T-cell (primary cell): Measurements from ENCODE around the gene MAP2K5. TPM values are rescaled to one million over a fixed set of nuclear protein-coding genes. Genes with fewer than 3 reads are reported as not detected.
A peak's percentile ranks its signal among the peaks of the same experiment; 100 is the strongest.

ENCODE experiments used
- ATAC-seq, 4 experiments: fragments of 200-7000 bp in 3 of 4; fragments of 150-1000 bp in 1 of 4; cut with Tn5 transposase; replicated peaks in 1 of 4; 1 replicate in 3 of 4; 2 replicates in 1 of 4; pipeline ENCODE4 v1.10.0; 2021; ENCODE audit warnings: moderate library complexity in 3 of 4, mild to moderate bottlenecking in 2 of 4, moderate number of reproducible peaks in 1 of 4
- CTCF ChIA-PET, 2 donors: fragments of 300-600 bp; sonication (Branson Sonifier 250); formaldehyde crosslinking; loops; one replicate each; lab custom pipeline; 2022; ENCODE audit warnings: antibody characterized with exemption in 2 of 2; lab: Charles Lee
- POLR2A ChIA-PET, 2 donors: fragments of 300-600 bp; sonication (Branson Sonifier 250); formaldehyde crosslinking; loops; one replicate each; lab custom pipeline; 2022; ENCODE audit warnings: antibody characterized with exemption in 2 of 2; lab: Charles Lee
- DNase-seq, 35 experiments: peaks; one replicate each; pipeline versions ENCODE4 v3.0.0 to v3.0.0-alpha.2; 2013 to 2023
- H3K27ac ChIP-seq: one replicate; pipeline ENCODE4 v1.5.1; 2013; ENCODE audit warnings: low read length
- H3K27me3 ChIP-seq, 2 experiments: replicated peaks in 1 of 2; 1 replicate in 1 of 2; 2 replicates in 1 of 2; pipeline versions ENCODE4 v1.6.1 to v1.7.0; 2013; ENCODE audit warnings: low read length in 1 of 2, mixed read lengths in 1 of 2; ENCODE audit not compliant: control insufficient read depth in 2 of 2, insufficient read depth in 2 of 2; ENCODE audit errors: extremely low read depth in 1 of 2
- H3K36me3 ChIP-seq, 2 donors: 1 replicate in 1 of 2; 2 replicates in 1 of 2; pipeline versions ENCODE4 v1.6.1 to v1.7.0; 2013; ENCODE audit warnings: low read length in 1 of 2; ENCODE audit not compliant: control insufficient read depth in 2 of 2, insufficient read depth in 1 of 2; ENCODE audit errors: extremely low read depth in 1 of 2
- H3K4me1 ChIP-seq, 2 experiments: 1 replicate in 1 of 2; 2 replicates in 1 of 2; pipeline versions ENCODE4 v1.6.1 to v1.7.0; 2013; ENCODE audit warnings: low read length in 2 of 2, mixed read lengths in 1 of 2; ENCODE audit not compliant: insufficient read depth in 2 of 2, control insufficient read depth in 1 of 2; ENCODE audit errors: extremely low read depth in 1 of 2
- H3K4me3 ChIP-seq, 2 donors: 1 replicate in 1 of 2; 2 replicates in 1 of 2; pipeline versions ENCODE4 v1.5.1 to v1.7.0; 2013; ENCODE audit warnings: mild to moderate bottlenecking in 2 of 2, low read length in 1 of 2, moderate library complexity in 1 of 2; ENCODE audit not compliant: control insufficient read depth in 1 of 2; ENCODE audit errors: extremely low read depth in 1 of 2
- H3K9me3 ChIP-seq: 2 replicates; pipeline ENCODE4 v1.7.0; 2013
- H3K27ac Mint-ChIP-seq, 2 donors: one replicate each; pipeline ENCODE4 v1.8.0; 2020 to 2021; ENCODE audit warnings: mild to moderate bottlenecking in 2 of 2, mixed read lengths in 2 of 2
- H3K27me3 Mint-ChIP-seq, 2 donors: one replicate each; pipeline ENCODE4 v1.8.0; 2021 to 2022; ENCODE audit warnings: mixed read lengths in 2 of 2
- H3K36me3 Mint-ChIP-seq: one replicate; pipeline ENCODE4 v1.8.0; 2021; ENCODE audit warnings: mixed read lengths
- H3K4me1 Mint-ChIP-seq, 3 donors: one replicate each; pipeline ENCODE4 v1.8.0; 2020 to 2022; ENCODE audit warnings: mixed read lengths in 3 of 3, mild to moderate bottlenecking in 1 of 3
- H3K4me3 Mint-ChIP-seq, 3 donors: one replicate each; pipeline ENCODE4 v1.8.0; 2020 to 2022; ENCODE audit warnings: mild to moderate bottlenecking in 3 of 3, mixed read lengths in 3 of 3, moderate library complexity in 3 of 3
- H3K9me3 Mint-ChIP-seq, 3 donors: one replicate each; pipeline ENCODE4 v1.8.0; 2020 to 2022; ENCODE audit warnings: mixed read lengths in 3 of 3
- WGBS: methylation state at CpG from one replicate; pipeline ENCODE4 v1.1.5; 2013; ENCODE audit warnings: missing lambda C conversion rate; ENCODE audit not compliant: insufficient coverage; 5-methylcytosine and 5-hydroxymethylcytosine counted together
- total RNA-seq, 35 experiments: library from RNA in 6 of 35; stranded (reverse) in 6 of 35; fragments of 120-200 nt in 1 of 35; gene quantifications; one replicate each; pipeline versions ENCODE4 v1.2.1 to v1.2.4 and lab custom pipeline; 2013 to 2026

MAP2K5 gene
- total RNA-seq, 5 donors from 2014 or later (not counting 1 experiment from before 2014, with no cell fraction given) = 24.5 to 35.5 (median 28.5) TPM

DNA sequence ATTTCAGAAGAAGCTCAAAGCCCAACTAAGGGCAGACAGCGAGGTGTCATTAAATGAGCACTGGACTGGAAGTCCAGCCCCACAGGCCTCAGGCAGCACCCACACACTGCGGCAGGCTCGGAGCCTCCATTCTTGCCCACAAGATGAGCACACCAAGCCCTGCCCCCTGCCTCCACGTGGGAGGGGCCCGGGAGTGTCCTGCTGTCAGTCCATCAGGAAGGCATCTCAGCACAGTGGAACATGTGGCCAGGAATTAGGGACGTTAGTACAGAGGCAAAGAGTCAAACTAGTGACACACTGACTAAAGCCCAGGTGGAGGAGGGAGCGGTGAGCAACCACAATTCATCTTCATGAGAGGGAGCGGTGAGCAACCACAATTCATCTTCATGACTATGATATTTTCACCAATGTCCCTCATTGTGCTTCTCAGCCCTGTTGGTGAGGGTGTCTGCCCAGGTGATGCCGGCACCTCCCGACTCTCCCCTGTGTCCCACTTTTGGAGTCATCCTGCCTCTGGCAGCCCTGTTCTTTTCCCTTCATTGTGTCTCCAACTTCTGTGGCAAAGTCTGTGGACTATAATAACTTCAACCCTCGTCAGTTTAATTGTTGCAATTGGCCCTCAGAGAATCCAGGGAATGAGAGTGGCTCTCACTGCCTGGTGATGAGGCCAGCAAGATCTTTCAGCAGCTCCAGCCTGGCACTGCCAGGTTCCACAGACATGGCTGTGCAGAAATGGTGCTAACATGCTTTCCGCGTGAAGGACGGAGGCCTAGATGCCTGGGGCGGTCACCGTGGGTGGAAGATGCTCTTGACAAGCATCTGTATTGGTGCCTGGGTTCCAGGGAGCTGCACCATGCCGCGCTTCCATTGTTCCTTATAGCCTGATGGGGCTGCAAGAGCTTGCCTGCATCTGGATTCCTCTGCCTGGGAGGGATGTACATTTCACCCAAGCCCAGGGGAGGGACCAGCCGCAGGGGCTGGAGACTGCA lies 259.7 kb downstream of the MAP2K5 start:
- ATAC-seq (no peak), DNase-seq (no peak)
- Histone ChIP-seq H3K27me3 (no peaks in the 10 kb centered on the region), H3K9me3 (no peaks in the 10 kb centered on the region), H3K27ac (no peak overlapping the region), H3K4me3 (no peak overlapping the region), H3K4me1 (no peaks in the 10 kb centered on the region), H3K36me3 (no peaks in the 10 kb centered on the region)
- no peaks in the 10 kb centered on the region for H3K9me3 Mint-ChIP-seq
- H3K27me3 Mint-ChIP-seq = no peaks in the 10 kb centered on the region
- no peak overlapping the region for H3K4me3 Mint-ChIP-seq
- ChIA-PET CTCF (no interaction called here), POLR2A (no interaction called here)
- H3K36me3 Mint-ChIP-seq = peaks cover 29% of the 10 kb centered on the region
- H3K27ac Mint-ChIP-seq = no peak overlapping the region
- 91% methylated on average over 13 of the region's 19 CpGs for WGBS
- no peaks in the 10 kb centered on the region for H3K4me1 Mint-ChIP-seq

DNA sequence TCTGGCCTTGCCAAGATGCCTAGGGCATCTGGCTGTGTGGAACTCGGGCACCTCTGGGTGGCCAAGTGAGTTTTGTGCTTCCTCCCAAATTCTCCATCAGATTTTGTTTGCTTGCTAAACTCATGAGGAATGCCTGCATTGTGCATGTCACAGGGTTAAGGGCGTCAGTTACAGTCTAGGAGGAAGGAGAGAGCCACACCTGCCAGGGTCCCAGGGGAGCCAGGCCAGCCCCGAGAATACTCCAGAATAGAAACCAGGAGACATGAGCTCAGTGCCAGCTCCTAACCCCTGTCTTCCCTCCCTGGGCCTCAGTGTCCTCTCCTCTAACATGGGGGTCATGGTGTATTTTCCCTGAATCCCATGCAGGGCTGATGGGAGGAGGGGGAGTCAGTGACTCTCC lies 260.8 kb downstream of the MAP2K5 start:
- CTCF ChIA-PET = no interaction called here
- Histone ChIP-seq H3K9me3 (no peaks in the 10 kb centered on the region), H3K36me3 (no peaks in the 10 kb centered on the region), H3K27me3 (no peaks in the 10 kb centered on the region), H3K4me3 (no peak overlapping the region), H3K4me1 (no peaks in the 10 kb centered on the region), H3K27ac (no peak overlapping the region)
- H3K27ac Mint-ChIP-seq = no peak overlapping the region
- no peaks in the 10 kb centered on the region for H3K9me3 Mint-ChIP-seq
- no peak for ATAC-seq
- no peaks in the 10 kb centered on the region for H3K4me1 Mint-ChIP-seq
- peaks cover 34% of the 10 kb centered on the region for H3K36me3 Mint-ChIP-seq
- POLR2A ChIA-PET = no interaction called here
- H3K4me3 Mint-ChIP-seq = no peak overlapping the region
- no CpG with 5 or more reads among the region's 3 CpGs for whole genome bisulfite sequencing
- no peaks in the 10 kb centered on the region for H3K27me3 Mint-ChIP-seq
- no peak for DNase-seq

DNA sequence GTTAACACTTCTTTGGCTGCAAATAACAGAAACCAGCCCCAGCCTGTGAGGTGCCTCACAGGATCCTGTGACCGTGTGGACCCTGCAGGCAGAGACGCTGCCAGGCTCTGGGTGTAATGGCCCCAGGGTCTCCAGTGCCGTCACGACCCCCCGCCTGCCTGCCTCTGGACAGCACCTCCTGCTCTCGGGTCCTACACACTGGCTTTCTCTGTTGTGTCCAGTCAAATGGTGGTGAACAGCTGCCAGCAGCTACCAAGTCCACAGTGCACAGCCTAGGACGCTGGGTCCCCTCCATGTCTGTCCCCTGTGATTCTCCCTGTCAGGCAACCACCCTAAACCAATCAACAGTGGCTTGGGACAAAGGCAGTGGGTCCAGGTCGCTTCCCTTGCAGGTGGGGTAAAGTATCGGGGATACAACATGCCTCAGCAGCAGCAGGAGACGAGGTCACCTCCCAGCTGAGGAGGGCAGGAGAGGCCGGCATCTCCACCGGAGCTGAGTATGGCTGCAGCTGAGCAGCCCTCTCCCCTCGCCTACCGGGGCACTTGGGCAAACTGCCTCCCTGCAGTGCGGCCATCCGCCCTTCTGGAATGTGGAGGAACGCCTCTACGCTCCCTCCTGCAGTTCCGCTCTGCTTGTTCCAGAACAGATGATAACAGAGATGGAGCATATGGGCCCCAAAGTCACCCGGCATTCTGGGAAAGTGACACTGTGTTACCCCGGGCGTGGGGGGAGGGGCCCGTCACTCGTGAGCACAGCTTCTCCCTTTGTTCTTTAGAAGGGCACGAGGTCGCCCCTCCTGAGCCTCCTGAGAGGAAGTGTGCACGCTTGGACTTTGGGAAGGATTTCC lies 261.7 kb downstream of the MAP2K5 start:
- Mint-ChIP-seq H3K27me3 (no peaks in the 10 kb centered on the region), H3K4me1 (no peaks in the 10 kb centered on the region), H3K9me3 (no peaks in the 10 kb centered on the region), H3K36me3 (peaks cover 37% of the 10 kb centered on the region), H3K4me3 (no peak overlapping the region), H3K27ac (no peak overlapping the region)
- 93% methylated on average over 25 of the region's 27 CpGs for WGBS
- no peaks in the 10 kb centered on the region for H3K27me3 ChIP-seq
- H3K27ac ChIP-seq = no peak overlapping the region
- peak in 1 of 35 experiments; percentile 3 for DNase-seq
- H3K36me3 ChIP-seq = no peaks in the 10 kb centered on the region
- ATAC-seq = no peak
- no peaks in the 10 kb centered on the region for H3K4me1 ChIP-seq
- CTCF ChIA-PET = no interaction called here
- POLR2A ChIA-PET = no interaction called here
- no peak overlapping the region for H3K4me3 ChIP-seq
- H3K9me3 ChIP-seq = no peaks in the 10 kb centered on the region

- ATAC-seq = no peak
- no peaks in the 10 kb centered on the region for H3K36me3 ChIP-seq
- 90% methylated on average over 14 of the region's 17 CpGs for WGBS
- no peak overlapping the region for H3K4me3 Mint-ChIP-seq
- H3K36me3 Mint-ChIP-seq = peaks cover 43% of the 10 kb centered on the region
- H3K27me3 ChIP-seq = peaks cover 0 to 2% of the 10 kb centered on the region in 2 experiments
- ChIA-PET POLR2A (no interaction called here), CTCF (no interaction called here)
- no peaks in the 10 kb centered on the region for H3K27me3 Mint-ChIP-seq
- H3K4me1 ChIP-seq = no peaks in the 10 kb centered on the region
- no peak overlapping the region for H3K27ac Mint-ChIP-seq
- H3K4me3 ChIP-seq = no peak overlapping the region
- H3K9me3 ChIP-seq = no peaks in the 10 kb centered on the region
- DNase-seq = peak in 1 of 35 experiments; percentile 2
- no peaks in the 10 kb centered on the region for H3K4me1 Mint-ChIP-seq
- no peak overlapping the region for H3K27ac ChIP-seq
- no peaks in the 10 kb centered on the region for H3K9me3 Mint-ChIP-seq
These were observed 262.6 kb downstream of the MAP2K5 start for GRCh38 chr15:67805008-67805665.

- no peaks in the 10 kb centered on the region for H3K9me3 Mint-ChIP-seq
- H3K9me3 ChIP-seq = no peaks in the 10 kb centered on the region
- peaks cover 0 to 2% of the 10 kb centered on the region in 2 experiments for H3K27me3 ChIP-seq
- H3K27me3 Mint-ChIP-seq = no peaks in the 10 kb centered on the region
- H3K4me3 ChIP-seq = no peak overlapping the region
- no peak overlapping the region for H3K4me3 Mint-ChIP-seq
- DNase-seq (peak in 1 of 35 experiments; percentile 2), ATAC-seq (no peak)
- POLR2A ChIA-PET = no interaction called here
- no peak overlapping the region for H3K27ac ChIP-seq
- no peaks in the 10 kb centered on the region for H3K4me1 ChIP-seq
- 93% methylated on average over 12 of the region's 16 CpGs for WGBS
- peaks cover 38% of the 10 kb centered on the region for H3K36me3 Mint-ChIP-seq
- CTCF ChIA-PET = no interaction called here
- H3K27ac Mint-ChIP-seq = no peak overlapping the region
- no peaks in the 10 kb centered on the region for H3K4me1 Mint-ChIP-seq
- no peaks in the 10 kb centered on the region for H3K36me3 ChIP-seq
These were observed 263.4 kb downstream of the MAP2K5 start for GRCh38 chr15:67805666-67806516.
